GM18858 (cell line): ENCODE measurements around the gene TPH2.

Experiments
- ATAC-seq: cut with Tn5 transposase; IDR thresholded peaks from one replicate; pipeline ENCODE4 v1.9.1; 2021; ENCODE audit not compliant: unreplicated experiment

Gene TPH2

GRCh38 chr12:72030277-72030676 is 91.6 kb downstream of the TPH2 start:
- ATAC-seq: no peak

GRCh38 chr12:72031066-72031465 is 92.4 kb downstream of the TPH2 start:
- ATAC-seq: no peak

- no peak for ATAC-seq
These were observed 95.3 kb downstream of the TPH2 start for GRCh38 chr12:72033991-72034390.

GRCh38 chr12:72035625-72036024 is 97.0 kb downstream of the TPH2 start:
- no peak for ATAC-seq

GRCh38 chr12:72036393-72036792 is 97.7 kb downstream of the TPH2 start:
- no peak for ATAC-seq

- ATAC-seq: no peak
These were observed 98.6 kb downstream of the TPH2 start for GRCh38 chr12:72037006-72037795.

GRCh38 chr12:72041811-72042210 is 103.2 kb downstream of the TPH2 start:
- ATAC-seq: no peak

- no peak for ATAC-seq
These were observed 115.0 kb downstream of the TPH2 start for GRCh38 chr12:72053604-72054003.

- no peak for ATAC-seq
These were observed 115.9 kb downstream of the TPH2 start for GRCh38 chr12:72054511-72054910.

- ATAC-seq: no peak
These were observed 118.8 kb downstream of the TPH2 start for GRCh38 chr12:72057330-72057914.

GRCh38 chr12:72063073-72063472 is 124.4 kb downstream of the TPH2 start:
- ATAC-seq: no peak

GRCh38 chr12:72071030-72071429 is 132.4 kb downstream of the TPH2 start:
- ATAC-seq: no peak

GRCh38 chr12:72072592-72073212 is 134.1 kb downstream of the TPH2 start:
- no peak for ATAC-seq

GRCh38 chr12:72074065-72074464 is 135.4 kb downstream of the TPH2 start:
- no peak for ATAC-seq

- no peak for ATAC-seq
These were observed 136.3 kb downstream of the TPH2 start for GRCh38 chr12:72074956-72075355.

GRCh38 chr12:72075401-72075800 is 136.8 kb downstream of the TPH2 start:
- no peak for ATAC-seq

- ATAC-seq: no peak
These were observed 137.4 kb downstream of the TPH2 start for GRCh38 chr12:72075891-72076557.

GRCh38 chr12:72076558-72076915 is 137.9 kb downstream of the TPH2 start:
- no peak for ATAC-seq

GRCh38 chr12:72077111-72077820 is 138.6 kb downstream of the TPH2 start:
- ATAC-seq: no peak

GRCh38 chr12:72081777-72082176 is 143.1 kb downstream of the TPH2 start:
- ATAC-seq: no peak
